H1 (cell line): Measurements from ENCODE around the gene NLK. TPM values are rescaled to one million over a fixed set of nuclear protein-coding genes. Genes with fewer than 3 reads are reported as not detected.

Experiments
- CTCF ChIA-PET: fragments of 300-600 bp; sonication (Branson Sonifier 250); formaldehyde crosslinking; loops from one replicate; lab custom pipeline; 2021; ENCODE audit not compliant: partially characterized antibody; lab: Charles Lee
- POLR2A ChIA-PET: fragments of 300-600 bp; sonication (Branson Sonifier 250); formaldehyde crosslinking; loops from one replicate; lab custom pipeline; 2021; ENCODE audit warnings: inconsistent platforms; ENCODE audit not compliant: partially characterized antibody; lab: Charles Lee
- DNase-seq, 2 experiments: peaks; one replicate each; pipeline versions ENCODE4 v3.0.0 to v3.0.0-alpha.2; 2010 to 2022; ENCODE audit warnings: low spot score in 2 of 2, low read depth in 1 of 2, mixed read lengths in 1 of 2
- FAIRE-seq: peaks from 2 replicates; lab custom pipeline; 2011; peaks lifted over from hg19 to GRCh38; lab: Jason Lieb, UNC
- H2AFZ ChIP-seq: 2 replicates; pipeline ENCODE4 v1.8.1; 2012; ENCODE audit warnings: low read length, inconsistent platforms
- H2AK5ac ChIP-seq: 2 replicates; pipeline ENCODE4 v1.6.1; 2013; ENCODE audit warnings: low read depth, low read length
- H2BK120ac ChIP-seq: replicated peaks from 2 replicates; pipeline ENCODE3; 2013; ENCODE audit warnings: low read depth, low read length, inconsistent platforms
- H2BK12ac ChIP-seq: 2 replicates; pipeline ENCODE4 v1.6.1; 2013; ENCODE audit warnings: low read depth, low read length
- H2BK15ac ChIP-seq: 2 replicates; pipeline ENCODE4 v1.6.1; 2013; ENCODE audit warnings: low read length
- H2BK20ac ChIP-seq: 2 replicates; pipeline ENCODE4 v1.6.1; 2013; ENCODE audit warnings: low read length
- H2BK5ac ChIP-seq: 2 replicates; pipeline ENCODE4 v1.6.1; 2013; ENCODE audit warnings: low read depth, low read length
- H3K14ac ChIP-seq: 2 replicates; pipeline ENCODE4 v1.6.1; 2013; ENCODE audit warnings: inconsistent platforms; ENCODE audit not compliant: insufficient read length
- H3K18ac ChIP-seq: 2 replicates; pipeline ENCODE4 v1.6.1; 2013; ENCODE audit warnings: low read length; ENCODE audit errors: extremely low read depth
- H3K23ac ChIP-seq: 2 replicates; pipeline ENCODE4 v1.6.1; 2013; ENCODE audit warnings: inconsistent platforms; ENCODE audit not compliant: insufficient read length
- H3K23me2 ChIP-seq: 2 replicates; pipeline ENCODE4 v1.6.1; 2013; ENCODE audit warnings: low read depth, low read length
- H3K27ac ChIP-seq: 2 replicates; pipeline ENCODE4 v1.6.1; 2011; ENCODE audit warnings: low read depth, low read length, inconsistent platforms
- H3K27me3 ChIP-seq, 4 experiments: replicated peaks in 1 of 4; 1 replicate in 1 of 4; 2 replicates in 3 of 4; pipeline versions ENCODE4 v1.6.1 to v1.8.1; 2011 to 2013; ENCODE audit warnings: low read length in 3 of 4, mild to moderate bottlenecking in 3 of 4, inconsistent platforms in 2 of 4, mixed read lengths in 2 of 4, moderate library complexity in 1 of 4; ENCODE audit not compliant: control insufficient read depth in 3 of 4, insufficient read depth in 3 of 4; ENCODE audit errors: extremely low read depth in 1 of 4
- H3K36me3 ChIP-seq, 4 experiments: 2 replicates each; pipeline versions ENCODE4 v1.6.1 to v1.8.1; 2011 to 2013; ENCODE audit warnings: mild to moderate bottlenecking in 4 of 4, low read length in 3 of 4, moderate library complexity in 2 of 4, control low read depth in 1 of 4, inconsistent platforms in 1 of 4; ENCODE audit not compliant: insufficient read depth in 4 of 4, control insufficient read depth in 2 of 4
- H3K4ac ChIP-seq: replicated peaks from 2 replicates; pipeline ENCODE3; 2013; ENCODE audit warnings: low read length, low read depth, mixed read lengths, inconsistent platforms; ENCODE audit not compliant: insufficient read length
- H3K4me1 ChIP-seq, 4 experiments: replicated peaks in 1 of 4; 1 replicate in 1 of 4; 2 replicates in 3 of 4; pipeline versions ENCODE4 v1.6.1 to v1.8.1; 2011 to 2013; ENCODE audit warnings: low read length in 3 of 4, inconsistent platforms in 2 of 4, mixed read lengths in 1 of 4; ENCODE audit not compliant: insufficient read depth in 4 of 4, control insufficient read depth in 3 of 4
- H3K4me2 ChIP-seq, 2 experiments: 2 replicates each; pipeline versions ENCODE4 v1.6.1 to v1.8.1; 2011 to 2013; ENCODE audit warnings: low read depth in 2 of 2, low read length in 2 of 2, control low read depth in 1 of 2, inconsistent platforms in 1 of 2, mild to moderate bottlenecking in 1 of 2; ENCODE audit not compliant: insufficient read depth in 1 of 2
- H3K4me3 ChIP-seq, 4 experiments: fragments of 200-600, 300-600 bp in 1 of 4; sonication (generic), shearing (Covaris generic), sonication (Bioruptor Twin) in 1 of 4; 2 replicates each; pipeline versions ENCODE4 v1.5.1 to v1.8.1; 2011 to 2016; ENCODE audit warnings: low read length in 4 of 4, low read depth in 3 of 4, control low read depth in 2 of 4, inconsistent platforms in 2 of 4, mild to moderate bottlenecking in 2 of 4, mixed read lengths in 1 of 4, moderate library complexity in 1 of 4; ENCODE audit not compliant: insufficient read depth in 2 of 4; ENCODE audit errors: extremely low read depth in 1 of 4
- H3K56ac ChIP-seq: replicated peaks from 2 replicates; pipeline ENCODE3; 2013; ENCODE audit warnings: low read depth, mild to moderate bottlenecking, mixed read lengths, low read length, inconsistent platforms; ENCODE audit not compliant: insufficient read length
- H3K79me1 ChIP-seq: 2 replicates; pipeline ENCODE4 v1.6.1; 2013; ENCODE audit warnings: low read depth, low read length, control low read depth
- H3K79me2 ChIP-seq, 2 experiments: 2 replicates each; pipeline versions ENCODE4 v1.6.1 to v1.8.1; 2012 to 2013; ENCODE audit warnings: low read length in 2 of 2, mild to moderate bottlenecking in 2 of 2, inconsistent platforms in 1 of 2; ENCODE audit not compliant: insufficient read depth in 2 of 2, control insufficient read depth in 1 of 2
- H3K9ac ChIP-seq, 4 experiments: replicated peaks in 1 of 4; 1 replicate in 1 of 4; 2 replicates in 3 of 4; pipeline versions ENCODE4 v1.6.1 to v1.8.1; 2011 to 2013; ENCODE audit warnings: low read depth in 3 of 4, low read length in 3 of 4, control low read depth in 2 of 4, mild to moderate bottlenecking in 2 of 4, moderate library complexity in 2 of 4, inconsistent platforms in 1 of 4; ENCODE audit errors: extremely low read depth in 1 of 4
- H3K9me3 ChIP-seq, 2 experiments: 2 replicates each; pipeline versions ENCODE4 v1.6.1 to v1.8.1; 2012 to 2013; ENCODE audit warnings: mild to moderate bottlenecking in 2 of 2, moderate library complexity in 2 of 2, control low read depth in 1 of 2, inconsistent platforms in 1 of 2, low read depth in 1 of 2, low read length in 1 of 2, mixed read lengths in 1 of 2; ENCODE audit not compliant: insufficient read depth in 2 of 2
- H4K20me1 ChIP-seq, 2 experiments: replicated peaks in 1 of 2; 2 replicates each; pipeline versions ENCODE3 to v1.8.1; 2011 to 2013; ENCODE audit warnings: inconsistent platforms in 2 of 2, low read length in 2 of 2, mild to moderate bottlenecking in 1 of 2; ENCODE audit not compliant: insufficient read depth in 2 of 2, control insufficient read depth in 1 of 2
- H4K5ac ChIP-seq: 2 replicates; pipeline ENCODE4 v1.6.1; 2013; ENCODE audit warnings: low read length, low read depth, mixed read lengths, inconsistent platforms; ENCODE audit not compliant: insufficient read length
- H4K8ac ChIP-seq: 2 replicates; pipeline ENCODE4 v1.8.0; 2013; ENCODE audit warnings: mild to moderate bottlenecking, moderate library complexity, low read length, inconsistent platforms; ENCODE audit not compliant: insufficient read depth; ENCODE audit errors: extremely low read depth
- H4K91ac ChIP-seq: replicated peaks from 2 replicates; pipeline ENCODE3; 2013; ENCODE audit warnings: low read length, mixed read lengths, inconsistent platforms; ENCODE audit not compliant: insufficient read length
- EZH2 ChIP-seq: fragments of 200-600 bp; sonication (generic); IDR thresholded peaks from 2 replicates; pipeline ENCODE4 v1.7.1; 2012; ENCODE audit warnings: low read depth, mild to moderate bottlenecking, moderate library complexity, low read length, inconsistent platforms; ENCODE audit not compliant: severe bottlenecking
- RBBP5 ChIP-seq: IDR thresholded peaks from 2 replicates; pipeline ENCODE4 v1.7.1; 2012; ENCODE audit warnings: low read depth, mild to moderate bottlenecking, inconsistent platforms, low read length, moderate library complexity, borderline replicate concordance
- WGBS, 2 experiments: shearing (Covaris generic) in 1 of 2; methylation state at CpG; one replicate each; pipeline versions ENCODE4 v1.1.6 to v1.1.7; 2013 to 2015; ENCODE audit warnings: low lambda C conversion rate in 2 of 2, mixed read lengths in 2 of 2, inconsistent platforms in 1 of 2, low coverage in 1 of 2, missing lambda C conversion rate in 1 of 2; ENCODE audit not compliant: insufficient replicate concordance in 2 of 2, insufficient coverage in 1 of 2, insufficient read length in 1 of 2; ENCODE audit errors: extremely low coverage in 1 of 2, missing lambda C conversion rate in 1 of 2; 5-methylcytosine and 5-hydroxymethylcytosine counted together
- polyA plus RNA-seq, 7 experiments: library from polyadenylated mRNA; depleted of rRNA in 3 of 7; stranded (reverse) in 5 of 7; unstranded in 2 of 7; fragments of >200 nt in 5 of 7; fragments of 200-250 nt in 2 of 7; gene quantifications; 1 replicate in 5 of 7; 2 replicates in 1 of 7; 4 replicates in 1 of 7; pipeline versions ENCODE4 v1.2.1 to v1.2.3, GENCODE V29; 2011 to 2013; ENCODE audit warnings: missing spikeins in 2 of 7, mixed read lengths in 2 of 7
- total RNA-seq: library from RNA; stranded (reverse); fragmentation: NEBNext Ultra II Directional; extraction: Animal tissue kit (Norgen Biotek cat#: 25700); gene quantifications from 2 replicates; pipeline ENCODE4 v1.2.1, GENCODE V29; 2021

Gene NLK
- total and polyA plus RNA-seq, 2 of the 8 experiments (the other 6 are each of a cell fraction or from before 2014, with no cell fraction given) = 30.8 to 49.9 TPM

GRCh38 chr17:28097901-28098300 is 55.4 kb downstream of the NLK start:
- WGBS, 2 experiments = 82% methylated on average over 2 of the region's 2 CpGs; no CpG with 5 or more reads in 1 of the 2 experiments
- no peak overlapping the region for H3K27ac ChIP-seq
- H3K79me1 ChIP-seq = no peaks in the 10 kb centered on the region; the same call in 1 of the 2 replicates
- H3K14ac ChIP-seq = no peak overlapping the region
- POLR2A ChIA-PET = no interaction called here
- H3K36me3 ChIP-seq = no peaks in the 10 kb centered on the region
- H3K9me3 ChIP-seq = no peaks in the 10 kb centered on the region
- no peak overlapping the region for H4K91ac ChIP-seq
- H4K8ac ChIP-seq = no peak overlapping the region
- no peak overlapping the region for H2BK15ac ChIP-seq
- no peak overlapping the region for H3K4me2 ChIP-seq
- no peak overlapping the region for H3K23ac ChIP-seq
- H3K23me2 ChIP-seq = no peaks in the 10 kb centered on the region
- H3K4me1 ChIP-seq = peaks cover 0 to 10% (median 2%) of the 10 kb centered on the region in 4 experiments; a peak in 3 of 7 replicates
- TF ChIP-seq RBBP5 (no peak), EZH2 (no peak)
- no peak overlapping the region for H3K9ac ChIP-seq
- no peak overlapping the region for H2BK12ac ChIP-seq
- no peak overlapping the region for H2BK20ac ChIP-seq
- H4K20me1 ChIP-seq = peaks cover 0 to 2% of the 10 kb centered on the region in 2 experiments
- H2BK120ac ChIP-seq = no peak overlapping the region
- H3K27me3 ChIP-seq = no peaks in the 10 kb centered on the region
- no peak overlapping the region for H4K5ac ChIP-seq
- no peak overlapping the region for H2AFZ ChIP-seq
- no peak overlapping the region for H3K56ac ChIP-seq
- no peak overlapping the region for H2BK5ac ChIP-seq
- H3K4ac ChIP-seq = no peak overlapping the region
- no peak overlapping the region for H3K4me3 ChIP-seq
- H3K18ac ChIP-seq = no peak overlapping the region
- FAIRE-seq (no peak), DNase-seq (no peak)
- CTCF ChIA-PET = interaction anchor here (0.7 kb wide), 1 partner anchor 43 kb away, joined by 3 read pairs; no protein-coding TSS in a partner anchor
- H3K79me2 ChIP-seq = peaks cover 0 to 91% of the 10 kb centered on the region in 2 experiments; a peak in 2 of 4 replicates
- no peak overlapping the region for H2AK5ac ChIP-seq
